WTC11 (cell line): ENCODE results near the gene CDIPT. TPM values are rescaled to one million over a fixed set of nuclear protein-coding genes. Genes with fewer than 3 reads are reported as not detected.

Source experiments
- ATAC-seq: fragments of 200-7000 bp; cut with Tn5 transposase; 2 replicates; pipeline ENCODE4 v1.10.0; 2021; ENCODE audit warnings: mild to moderate bottlenecking, moderate library complexity
- Bru-seq: library from RNA; stranded (reverse); fragments of 400-500 nt; gene quantifications from one replicate; lab custom pipeline; 2021; lab: Mats Ljungman, UMichigan
- CTCF ChIA-PET: fragments of 300-600 bp; sonication (Branson Sonifier 250); formaldehyde crosslinking; loops from one replicate; lab custom pipeline; 2021; ENCODE audit warnings: antibody characterized with exemption; lab: Charles Lee
- POLR2A ChIA-PET: fragments of 350-600 bp; sonication (Branson Sonifier 250); formaldehyde crosslinking; loops from one replicate; lab custom pipeline; 2021; ENCODE audit warnings: antibody characterized with exemption; lab: Charles Lee
- DNase-seq: peaks from one replicate; pipeline ENCODE4 v3.0.0; 2021; ENCODE audit warnings: low spot score
- H3K27ac Mint-ChIP-seq: 2 replicates; pipeline ENCODE4 v1.8.0; 2021; ENCODE audit warnings: mixed read lengths
- H3K27me3 Mint-ChIP-seq: 2 replicates; pipeline ENCODE4 v1.8.0; 2021; ENCODE audit warnings: low read depth, mild to moderate bottlenecking, moderate library complexity, mixed read lengths
- H3K36me3 Mint-ChIP-seq: 2 replicates; pipeline ENCODE4 v1.8.0; 2021; ENCODE audit warnings: mixed read lengths
- H3K4me1 Mint-ChIP-seq: 2 replicates; pipeline ENCODE4 v1.8.0; 2022; ENCODE audit warnings: mixed read lengths
- H3K4me3 Mint-ChIP-seq: 2 replicates; pipeline ENCODE4 v1.8.0; 2021; ENCODE audit warnings: mild to moderate bottlenecking, moderate library complexity, mixed read lengths
- H3K9me3 Mint-ChIP-seq: 2 replicates; pipeline ENCODE4 v1.8.0; 2021; ENCODE audit warnings: mixed read lengths
- CREM ChIP-seq: sonication (generic); formaldehyde crosslinking; IDR thresholded peaks from 2 replicates; pipeline ENCODE4 v1.8.1; 2022; ENCODE audit warnings: mild to moderate bottlenecking, missing genetic modification reagents, moderate library complexity
- E2F1 ChIP-seq: sonication (generic); formaldehyde crosslinking; IDR thresholded peaks from 2 replicates; pipeline ENCODE4 v1.8.0; 2022; ENCODE audit warnings: mild to moderate bottlenecking, missing genetic modification reagents
- E2F5 ChIP-seq: sonication (generic); formaldehyde crosslinking; IDR thresholded peaks from 2 replicates; pipeline ENCODE4 v1.8.1; 2022; ENCODE audit warnings: mild to moderate bottlenecking, moderate library complexity, missing genetic modification reagents
- ELF4 ChIP-seq: sonication (generic); formaldehyde crosslinking; IDR thresholded peaks from 2 replicates; pipeline ENCODE4 v1.8.1; 2022; ENCODE audit warnings: low read depth, mild to moderate bottlenecking, moderate library complexity, missing genetic modification reagents
- EMX1 ChIP-seq: fragments of 250-450 bp; sonication (Bioruptor Pico); IDR thresholded peaks from 2 replicates; pipeline ENCODE4 v1.8.0; 2021; ENCODE audit warnings: mild to moderate bottlenecking
- ERG ChIP-seq: fragments of 250-450 bp; sonication (Bioruptor Pico); IDR thresholded peaks from 2 replicates; pipeline ENCODE4 v1.8.0; 2021; ENCODE audit warnings: mild to moderate bottlenecking
- ETV6 ChIP-seq: sonication (generic); formaldehyde crosslinking; IDR thresholded peaks from 2 replicates; pipeline ENCODE4 v1.8.1; 2022; ENCODE audit warnings: mild to moderate bottlenecking, missing genetic modification reagents
- HMGA2 ChIP-seq: fragments of 250-450 bp; sonication (Bioruptor Pico); IDR thresholded peaks from 2 replicates; pipeline ENCODE4 v1.4.0; 2021; ENCODE audit warnings: mild to moderate bottlenecking, moderate library complexity
- HMGXB4 ChIP-seq: sonication (generic); formaldehyde crosslinking; IDR thresholded peaks from 2 replicates; pipeline ENCODE4 v1.8.1; 2023; ENCODE audit warnings: mild to moderate bottlenecking, moderate library complexity, missing genetic modification reagents
- IRF2 ChIP-seq: sonication (generic); formaldehyde crosslinking; IDR thresholded peaks from 2 replicates; pipeline ENCODE4 v1.8.0; 2022; ENCODE audit warnings: low read depth, missing genetic modification reagents, borderline replicate concordance
- MAX ChIP-seq: sonication (generic); formaldehyde crosslinking; IDR thresholded peaks from 2 replicates; pipeline ENCODE4 v1.8.0; 2022; ENCODE audit warnings: mild to moderate bottlenecking, missing genetic modification reagents
- MLX ChIP-seq: sonication (generic); formaldehyde crosslinking; IDR thresholded peaks from 2 replicates; pipeline ENCODE4 v1.8.1; 2023; ENCODE audit warnings: mild to moderate bottlenecking, missing genetic modification reagents, moderate library complexity
- MYBL2 ChIP-seq: sonication (generic); formaldehyde crosslinking; IDR thresholded peaks from 2 replicates; pipeline ENCODE4 v1.8.1; 2023; ENCODE audit warnings: mild to moderate bottlenecking, moderate library complexity, missing genetic modification reagents
- PREB ChIP-seq: sonication (generic); formaldehyde crosslinking; IDR thresholded peaks from 2 replicates; pipeline ENCODE4 v1.8.1; 2022; ENCODE audit warnings: mild to moderate bottlenecking, missing genetic modification reagents, moderate library complexity, borderline replicate concordance
- RORB ChIP-seq: fragments of 250-450 bp; sonication (Bioruptor Pico); IDR thresholded peaks from 2 replicates; pipeline ENCODE4 v1.9.0; 2021; ENCODE audit warnings: mild to moderate bottlenecking
- ZBTB21 ChIP-seq: sonication (generic); formaldehyde crosslinking; IDR thresholded peaks from 2 replicates; pipeline ENCODE4 v1.8.1; 2023; ENCODE audit warnings: mild to moderate bottlenecking, missing genetic modification reagents, borderline replicate concordance
- ZNF121 ChIP-seq: sonication (generic); formaldehyde crosslinking; IDR thresholded peaks from 2 replicates; pipeline ENCODE4 v1.8.0; 2023; ENCODE audit warnings: missing genetic modification reagents
- ZNF219 ChIP-seq: sonication (generic); formaldehyde crosslinking; IDR thresholded peaks from 2 replicates; pipeline ENCODE4 v1.8.0; 2023; ENCODE audit warnings: missing genetic modification reagents, mild to moderate bottlenecking, borderline replicate concordance
- ZNF396 ChIP-seq: fragments of 250-450 bp; sonication (Bioruptor Pico); IDR thresholded peaks from 2 replicates; pipeline ENCODE4 v1.8.0; 2021; ENCODE audit warnings: mild to moderate bottlenecking, moderate library complexity, borderline replicate concordance
- ZNF416 ChIP-seq: fragments of 250-450 bp; sonication (Bioruptor Pico); IDR thresholded peaks from 2 replicates; pipeline ENCODE4 v1.9.0; 2021; ENCODE audit warnings: mild to moderate bottlenecking, inconsistent platforms
- ZNF425 ChIP-seq: fragments of 250-450 bp; sonication (Bioruptor Pico); conservative IDR thresholded peaks from 2 replicates; pipeline ENCODE4 v1.9.0; 2021; ENCODE audit warnings: mild to moderate bottlenecking
- ZNF512 ChIP-seq: sonication (generic); formaldehyde crosslinking; IDR thresholded peaks from 2 replicates; pipeline ENCODE4 v1.8.1; 2022; ENCODE audit warnings: missing genetic modification reagents, borderline replicate concordance
- ZNF671 ChIP-seq: fragments of 250-450 bp; sonication (Bioruptor Pico); IDR thresholded peaks from 2 replicates; pipeline ENCODE4 v1.8.0; 2021; ENCODE audit warnings: mild to moderate bottlenecking
- long read RNA-seq, 3 experiments: library from RNA in 1 of 3; library from capped mRNA in 1 of 3; library from polyadenylated mRNA in 1 of 3; unstranded in 2 of 3; stranded (forward) in 1 of 3; transcript quantifications; one replicate each; pipeline ENCODE4 v2.0.0, GENCODE V29; 2021
- total RNA-seq: library from RNA; stranded (reverse); gene quantifications from 3 replicates; pipeline ENCODE4 v1.2.3, GENCODE V29; 2021

The CDIPT gene
- total RNA-seq: 70.7 to 71.7 TPM (median 70.9 TPM) in 3 replicates
- Bru-seq, nascent RNA: percentile 63 among the genes with signal in this experiment
- long read RNA-seq, experiment 1, transcript CDIPT-206 (6 exons, 1,015 nt): minor isoform, 7 of 214 reads
- long read RNA-seq, experiment 1, transcript CDIPT-201 (6 exons, 2,353 nt): major isoform, 176 of 214 reads
- long read RNA-seq, experiment 1, transcript CDIPT-207 (5 exons, 1,671 nt): minor isoform, 14 of 214 reads
- long read RNA-seq, experiment 1, partial matches to known transcripts: 10 of 214 reads
- long read RNA-seq, experiment 1, other reads (novel, unspliced or antisense): 2 of 214 reads
- long read RNA-seq, experiment 2, transcript CDIPT-201 (6 exons, 2,353 nt): major isoform, 67 of 102 reads
- long read RNA-seq, experiment 2, partial matches to known transcripts: 12 of 102 reads
- long read RNA-seq, experiment 2, other reads (novel, unspliced or antisense): 16 of 102 reads
- long read RNA-seq, experiment 3, partial matches to known transcripts: 0 of 3 reads
- long read RNA-seq, experiment 3, other reads (novel, unspliced or antisense): 1 of 3 reads

- ATAC-seq (peak; percentile 98), DNase-seq (peak; percentile 94)
- no peaks in the 10 kb centered on the region for H3K9me3 Mint-ChIP-seq
- no peaks in the 10 kb centered on the region for H3K27me3 Mint-ChIP-seq
- CTCF ChIA-PET: interaction anchor here (0.7 to 3.8 kb wide), 17 partner anchors 14 to 249 kb away, joined by 3 to 32 read pairs (median 3); partner anchors contain the start of genes ASPHD1, DOC2A, HIRIP3 and KIF22
- H3K4me3 Mint-ChIP-seq: peak within 1 kb of the TSS; percentile 98
- peaks cover 13% of the 10 kb centered on the region for H3K36me3 Mint-ChIP-seq
- peaks cover 8% of the 10 kb centered on the region for H3K4me1 Mint-ChIP-seq
- POLR2A ChIA-PET: interaction anchor here (0.5 to 1.5 kb wide), 7 partner anchors 9 to 132 kb away, joined by 3 to 5 read pairs (median 4); partner anchors contain the start of genes HIRIP3, MAZ and SEZ6L2
- H3K27ac Mint-ChIP-seq: peak within 1 kb of the TSS; percentile 100
- no peak for TF ChIP-seq IRF2
- peak; percentile 24; the same call in 1 of the 2 replicates for TF ChIP-seq MAX
- TF ChIP-seq ETV6: peak; percentile 18
- no peak for TF ChIP-seq ZNF416 (CRISPR knock-in tag)
- TF ChIP-seq ZBTB21: no peak
- no peak for TF ChIP-seq HMGA2 (CRISPR knock-in tag)
- no peak for TF ChIP-seq E2F1 (CRISPR knock-in tag)
- TF ChIP-seq RORB (CRISPR knock-in tag): no peak
- peak; percentile 62; the same call in 1 of the 2 replicates for TF ChIP-seq MYBL2 (CRISPR knock-in tag)
- peak; percentile 80; the same call in 1 of the 2 replicates for TF ChIP-seq HMGXB4
- TF ChIP-seq MLX (CRISPR knock-in tag): no peak
- TF ChIP-seq ZNF671 (CRISPR knock-in tag): no peak
- no peak for TF ChIP-seq ZNF219 (CRISPR knock-in tag)
- no peak for TF ChIP-seq ZNF425
- no peak for TF ChIP-seq ZNF396 (CRISPR knock-in tag)
- no peak for TF ChIP-seq PREB
- TF ChIP-seq E2F5 (CRISPR knock-in tag): no peak
- TF ChIP-seq EMX1 (CRISPR knock-in tag): no peak
- peak; percentile 49; the same call in 1 of the 2 replicates for TF ChIP-seq CREM (CRISPR knock-in tag)
- TF ChIP-seq ERG (CRISPR knock-in tag): no peak
- TF ChIP-seq ELF4 (CRISPR knock-in tag): no peak
- no peak for TF ChIP-seq ZNF121 (CRISPR knock-in tag)
- no peak for TF ChIP-seq ZNF512 (CRISPR knock-in tag)
Observed at GRCh38 chr16:29862884-29863668, at the start of gene CDIPT. Gene CDIPT (minus strand): TSS chr16:29863226. CDS start chr16:29862857, 369 bp downstream.
